Ecto neural progenitor cell (in vitro differentiated cells): ENCODE results near the gene RBMS3.
"Not testable (repeated sequence)": the region's sequence is repeated elsewhere in the genome, so short reads cannot be mapped to it uniquely, and the experiment has no call there.

Source experiments
- DNase-seq: peaks from one replicate; pipeline ENCODE4 v3.0.0-alpha.2; 2018; ENCODE audit warnings: low spot score

The RBMS3 gene

DNA sequence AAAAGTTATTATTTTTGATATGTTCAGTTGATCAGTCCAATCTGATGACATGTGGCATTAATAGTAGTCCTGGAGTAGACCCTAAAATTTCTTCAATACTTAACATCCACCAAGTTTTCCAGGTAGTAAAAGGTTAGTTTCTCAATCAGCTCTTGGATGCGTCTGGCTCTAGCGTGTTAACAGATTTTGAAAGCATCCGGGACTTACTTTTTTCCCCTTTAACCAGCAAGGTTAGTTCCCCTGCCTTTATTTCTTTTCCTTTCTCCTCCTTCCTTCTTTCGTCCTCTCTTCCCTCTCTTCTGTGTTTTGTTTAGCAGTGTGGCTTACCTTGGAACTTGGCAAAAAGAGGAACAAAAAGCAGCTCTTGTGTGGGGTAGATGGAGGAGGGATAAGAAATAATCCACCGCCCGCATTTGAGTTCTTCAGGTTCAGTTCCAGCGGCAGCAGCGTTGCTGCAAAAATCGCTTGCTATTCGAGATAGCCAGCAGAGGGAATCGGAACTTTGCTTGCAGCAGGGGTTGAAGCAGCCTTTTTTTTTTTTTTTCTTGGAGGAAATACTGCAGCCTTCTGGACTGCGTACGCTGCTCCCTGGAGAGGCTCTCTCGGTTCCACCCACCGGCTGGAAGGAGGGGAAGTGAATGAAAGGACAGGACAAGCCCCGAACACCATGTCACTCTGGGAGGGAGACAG, at the start of gene RBMS3:
TSS of gene RBMS3 (plus strand) at position 668 of the 690 bp plus-strand sequence.
- peak; percentile 79 for DNase-seq

DNA sequence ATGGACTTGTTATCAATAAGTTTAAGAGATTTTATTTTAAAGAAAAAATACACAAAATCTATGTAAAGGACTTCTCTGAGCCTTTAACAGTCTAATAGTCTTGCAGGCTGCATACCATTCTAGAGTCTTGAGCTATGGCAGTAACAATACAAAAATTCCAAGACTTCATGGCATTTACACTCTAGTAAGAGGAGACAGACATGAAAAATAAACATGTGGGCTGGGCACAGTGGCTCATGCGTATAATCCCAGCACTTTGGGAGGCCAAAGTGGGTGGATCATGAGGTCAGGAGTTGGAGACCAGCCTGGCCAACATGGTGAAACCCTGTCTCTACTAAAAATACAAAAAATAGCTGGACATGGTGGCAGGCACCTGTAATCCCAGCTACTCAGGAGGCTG, 47.7 kb upstream of the RBMS3 start:
- DNase-seq = not testable (repeated sequence)

DNA sequence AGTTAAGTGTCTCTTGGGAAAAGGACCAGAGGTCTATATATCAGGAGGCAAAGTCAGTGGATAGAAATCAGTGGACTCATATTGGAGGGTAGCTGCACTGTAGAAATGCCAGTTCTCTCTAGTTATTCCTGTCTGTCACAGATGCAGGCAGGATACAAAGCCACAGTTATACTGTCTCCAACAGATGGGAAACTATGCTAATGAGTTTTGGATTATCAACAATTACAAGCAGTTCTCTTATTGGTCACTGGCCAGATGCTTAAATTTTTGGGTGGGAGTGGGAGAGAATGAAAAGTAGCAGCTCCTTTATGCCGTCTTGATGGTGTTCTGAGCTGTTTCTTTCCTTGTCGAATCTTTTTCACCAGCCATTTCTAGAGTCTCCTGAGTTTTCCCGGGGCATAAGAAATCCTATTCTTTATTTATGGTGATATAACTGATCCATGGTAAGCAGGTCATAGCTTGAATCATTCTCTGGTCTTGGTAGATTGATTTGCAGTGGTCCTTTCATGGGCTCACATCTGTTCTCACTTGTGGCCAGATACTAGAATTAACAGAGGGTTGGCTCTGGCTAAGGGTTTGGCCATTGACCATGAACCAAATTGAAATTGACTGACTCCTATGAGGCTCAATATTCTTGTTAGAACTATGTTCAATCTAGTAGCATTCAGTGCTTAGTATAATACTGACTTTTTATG, 44.6 kb upstream of the RBMS3 start:
- no peak for DNase-seq

DNA sequence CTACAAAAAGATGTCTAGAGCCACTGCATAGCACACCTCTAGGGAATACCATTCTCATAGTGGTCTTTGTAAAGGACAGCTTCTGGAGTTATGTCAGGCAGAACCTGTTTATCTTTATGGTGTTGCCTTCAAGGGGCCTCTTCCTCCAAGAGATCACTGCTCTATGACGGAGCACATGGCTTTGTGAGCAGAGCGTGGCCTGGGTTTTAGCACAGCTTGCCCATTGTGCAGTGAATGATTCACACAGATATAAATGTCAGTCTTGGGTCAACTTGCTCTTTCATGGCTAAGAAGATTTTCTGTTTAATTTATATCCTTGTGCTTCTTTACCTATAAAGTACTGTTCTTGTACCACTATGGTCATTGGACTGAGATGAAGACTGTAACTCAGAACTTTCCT, 41.5 kb upstream of the RBMS3 start:
- DNase-seq = no peak

DNA sequence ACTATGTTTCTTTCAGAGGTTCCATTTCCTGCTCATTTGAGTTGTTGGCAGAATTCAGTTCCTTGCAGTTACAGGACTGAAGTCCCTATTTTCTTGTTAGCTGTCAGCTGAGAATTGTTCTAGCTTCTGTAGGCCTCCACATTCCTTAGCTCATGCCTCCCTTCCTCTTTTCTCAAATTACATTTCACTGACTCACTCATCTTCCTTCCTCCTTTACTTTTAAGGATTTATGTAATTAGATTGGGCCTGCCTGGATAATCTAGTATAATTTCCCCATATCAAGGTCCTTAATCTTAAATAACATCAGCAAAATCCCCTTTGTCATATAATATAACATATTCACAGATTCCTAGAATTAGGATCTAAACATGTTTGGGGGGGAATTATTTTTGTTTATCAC, 40.6 kb upstream of the RBMS3 start:
- DNase-seq = no peak

DNA sequence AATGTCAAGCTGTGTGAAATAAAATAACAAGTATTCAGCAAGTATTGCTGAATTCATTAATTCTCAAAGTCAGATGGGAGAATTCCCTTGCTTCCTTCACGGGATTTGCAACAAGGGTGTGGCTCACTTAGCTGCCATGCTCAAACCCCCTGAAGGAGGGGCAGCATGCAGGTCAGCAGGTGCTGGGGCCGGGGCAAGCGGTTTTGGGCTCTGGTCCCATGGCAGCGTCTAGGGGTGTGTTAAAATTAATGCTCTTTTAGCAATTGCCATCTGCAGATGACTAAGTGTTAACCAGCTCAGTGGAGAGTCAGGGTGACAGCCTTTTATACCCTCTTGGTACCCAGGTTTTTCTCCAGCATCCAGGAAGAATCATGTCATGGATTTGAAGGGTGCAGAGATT, 40.0 kb upstream of the RBMS3 start:
- no peak for DNase-seq

DNA sequence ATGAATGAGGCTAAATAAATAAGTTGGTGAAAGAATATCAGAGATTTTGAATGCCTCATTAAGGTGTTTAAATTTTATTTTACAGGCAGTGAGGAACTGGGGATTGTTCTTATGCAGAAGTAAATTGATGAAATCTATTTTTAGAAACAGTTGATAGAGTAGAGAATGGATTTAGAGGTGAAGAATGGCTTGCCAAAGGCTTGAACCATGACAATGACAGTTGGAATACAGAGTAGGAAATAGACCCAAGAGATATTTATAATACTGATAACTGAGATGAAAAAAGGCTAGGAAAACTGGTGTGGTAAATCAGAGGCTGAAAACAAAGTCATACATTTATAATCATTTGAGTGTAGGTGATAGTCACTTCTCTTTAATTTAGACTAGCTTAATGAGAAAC, 39.0 kb upstream of the RBMS3 start:
- DNase-seq = no peak

DNA sequence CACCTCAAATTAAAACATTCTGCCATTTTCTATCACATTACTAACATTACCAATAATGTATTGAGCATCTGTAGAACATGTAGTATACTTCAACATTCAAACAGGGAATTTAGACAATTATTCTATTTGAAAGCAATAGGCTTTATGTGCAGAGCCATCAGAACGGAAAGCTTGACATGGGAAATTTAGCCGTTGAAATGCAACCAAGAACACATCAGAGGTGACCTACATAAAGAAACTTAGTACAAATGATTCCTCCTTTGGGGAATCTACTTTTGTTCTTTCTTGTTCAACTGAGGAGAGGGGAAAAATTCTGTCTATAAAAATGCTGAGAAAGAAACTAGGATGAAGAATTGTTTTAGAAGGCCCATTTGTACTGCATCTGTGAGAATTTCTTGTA, 38.6 kb upstream of the RBMS3 start:
- no peak for DNase-seq

DNA sequence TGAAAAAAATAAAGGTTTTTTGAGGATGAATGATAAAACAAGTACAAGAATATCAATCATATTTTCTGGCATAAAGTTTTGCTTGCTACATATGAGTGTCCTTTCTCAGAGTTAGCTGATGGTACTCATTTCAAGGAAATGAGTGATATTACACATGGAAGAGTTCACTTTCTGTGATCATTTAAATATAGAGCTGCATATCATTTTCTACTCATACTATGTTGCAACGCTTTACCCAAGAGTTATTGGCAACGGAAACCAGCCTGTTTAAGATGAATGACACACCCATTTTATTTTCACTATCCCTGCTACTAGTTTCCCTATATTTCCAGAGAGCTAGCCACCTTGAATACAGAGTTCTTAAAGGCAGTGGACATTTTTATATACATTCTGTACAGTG, 35.4 kb upstream of the RBMS3 start:
- no peak for DNase-seq

DNA sequence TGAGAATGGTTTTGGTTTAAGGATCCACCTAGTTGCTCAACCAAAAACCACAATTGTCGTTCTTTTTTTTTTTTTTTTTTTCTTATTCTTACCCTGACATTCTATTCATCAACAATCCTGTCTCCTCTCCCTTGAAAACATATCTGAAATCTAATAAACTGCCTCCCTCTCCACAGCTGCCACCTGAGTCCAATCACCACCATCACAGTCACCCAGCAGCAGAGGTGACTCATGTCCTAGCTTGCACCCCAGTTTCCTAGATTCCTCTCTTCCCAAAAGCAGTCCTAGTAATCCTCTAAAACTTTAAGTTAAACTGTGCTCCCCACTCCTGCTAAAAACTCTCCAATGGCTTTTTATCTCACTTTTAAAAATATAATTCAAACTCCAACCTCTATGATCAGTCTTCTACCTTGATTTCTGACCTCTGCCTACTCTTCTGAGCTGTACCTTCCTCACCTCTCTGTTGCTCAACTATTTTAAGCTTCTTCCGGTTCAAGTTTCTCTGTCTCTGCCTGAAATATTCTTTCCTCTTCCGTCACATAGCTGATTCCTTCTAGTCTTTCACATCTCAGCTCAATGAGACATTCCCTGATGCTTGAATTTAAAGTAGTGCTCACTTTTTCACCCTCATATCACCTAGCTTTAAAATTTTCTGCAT, 33.7 kb upstream of the RBMS3 start:
- no peak for DNase-seq

DNA sequence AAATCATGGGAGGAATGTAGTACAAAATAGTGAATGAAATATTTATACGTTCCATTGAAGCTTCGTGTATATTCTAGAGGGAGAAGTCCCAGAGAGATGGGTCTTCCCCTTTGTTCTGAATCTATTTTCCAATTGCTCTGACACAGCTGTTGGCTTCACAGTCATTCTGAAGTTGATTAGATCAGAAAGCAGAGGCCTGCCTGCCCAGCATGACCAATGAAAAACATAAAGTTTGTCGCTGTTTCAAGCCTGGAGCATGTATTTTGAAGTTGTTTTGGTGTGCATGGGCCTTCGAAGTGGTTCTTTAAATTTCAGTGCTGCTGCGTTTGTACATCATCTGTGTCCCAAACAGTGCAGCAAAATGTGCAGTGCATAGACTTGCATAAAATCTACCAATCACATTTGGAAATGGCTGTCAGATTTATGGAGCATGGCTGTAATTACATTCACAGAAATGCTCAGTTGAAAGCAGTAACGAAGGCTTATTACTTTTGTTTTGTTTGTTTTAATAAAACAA, 31.0 kb upstream of the RBMS3 start:
- no peak for DNase-seq

DNA sequence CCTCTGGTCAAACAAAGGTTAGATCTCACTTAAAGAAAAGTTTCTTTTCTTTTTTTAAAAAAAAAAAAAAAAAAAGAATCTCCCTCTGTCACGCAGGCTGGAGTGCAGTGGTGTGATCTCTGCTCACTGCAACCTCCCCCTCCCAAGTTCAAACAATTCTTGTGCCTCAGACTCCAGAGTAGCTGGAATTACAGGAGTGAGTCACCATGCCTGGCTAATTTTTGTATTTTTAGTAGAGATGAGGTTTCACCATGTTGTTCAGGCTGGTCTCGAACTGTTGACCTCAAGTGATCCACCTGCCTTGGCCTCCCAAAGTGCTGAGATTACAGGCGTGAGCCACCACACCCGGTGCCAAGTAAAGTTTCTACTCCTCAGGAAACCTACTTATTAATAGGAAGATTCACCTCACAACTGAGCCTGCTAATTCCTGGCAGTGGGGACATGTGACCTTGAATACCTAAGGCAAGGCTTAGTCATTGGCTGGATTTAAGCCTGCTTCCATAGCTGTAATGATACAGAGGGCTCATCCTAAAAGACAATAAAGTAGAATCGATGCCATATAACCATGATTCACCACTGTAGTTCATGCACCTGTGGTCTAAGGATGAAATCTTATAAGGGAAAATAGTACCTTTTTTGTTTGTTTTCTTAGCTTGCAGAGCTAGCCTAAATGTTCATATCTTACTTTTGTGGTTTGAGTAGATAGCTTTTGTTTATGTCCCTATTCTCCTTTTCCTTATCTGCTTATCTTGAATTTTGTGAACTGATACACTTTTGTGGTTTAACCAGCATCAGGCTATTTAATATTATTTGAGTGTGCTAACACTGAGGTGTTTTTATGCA, 24.8 kb upstream of the RBMS3 start:
- DNase-seq = no peak

DNA sequence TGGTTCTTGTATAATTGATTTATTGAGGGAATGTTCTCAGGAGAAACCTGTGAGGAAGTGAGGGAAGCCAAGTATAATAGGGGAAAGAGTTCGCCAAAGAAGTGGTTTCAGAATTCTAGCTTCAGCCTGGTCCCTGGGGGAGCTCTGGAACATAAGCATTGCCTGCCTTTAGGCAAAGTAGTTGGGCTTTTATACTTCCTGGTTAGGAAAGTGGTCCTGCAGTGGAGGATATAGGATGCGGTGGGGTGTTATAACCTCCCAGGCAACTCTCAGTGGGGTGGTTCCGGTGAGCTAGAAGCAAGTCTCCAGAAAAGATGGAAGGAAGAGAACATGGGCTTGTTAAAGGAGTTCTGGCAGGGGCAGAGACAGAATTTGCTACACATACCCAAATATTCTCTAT, 22.7 kb upstream of the RBMS3 start:
- no peak for DNase-seq

DNA sequence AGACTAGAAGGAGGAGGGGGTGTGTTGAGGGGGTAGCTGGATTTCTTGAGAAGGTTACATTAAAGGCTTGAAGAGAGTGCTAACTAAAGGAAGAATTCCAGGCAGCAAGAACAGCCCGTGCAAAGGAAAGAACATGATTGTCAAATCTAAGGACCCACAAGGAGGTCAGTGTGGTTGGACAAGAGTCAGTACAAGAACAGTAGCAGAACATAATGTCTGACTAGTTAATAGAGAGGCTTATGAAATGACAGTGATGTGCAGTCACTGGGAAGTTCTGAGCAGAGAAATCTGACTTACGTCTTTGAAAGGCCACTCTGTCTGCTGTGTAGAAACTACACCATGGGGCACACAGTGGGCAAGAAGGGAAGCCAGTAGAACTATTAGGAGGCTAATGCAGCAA, 19.8 kb upstream of the RBMS3 start:
- no peak for DNase-seq

DNA sequence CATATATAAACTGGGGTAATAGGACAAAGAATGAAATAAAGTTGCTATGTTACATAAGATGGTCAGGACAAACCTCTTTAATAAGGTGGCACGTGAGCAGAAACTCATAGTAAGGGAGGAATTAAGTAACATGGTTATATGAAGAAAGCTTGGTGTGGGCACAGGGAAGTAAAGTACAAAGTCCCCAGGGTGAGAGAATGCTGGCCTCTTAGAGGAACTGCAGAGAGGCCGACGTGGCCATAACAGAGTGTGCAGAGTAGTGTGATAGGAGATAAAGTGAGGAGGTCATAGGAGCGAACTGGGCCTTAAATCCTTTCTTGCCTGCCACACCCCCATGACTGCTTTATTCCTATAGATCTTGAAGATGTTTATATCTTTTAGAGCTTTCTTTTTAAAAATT, 17.4 kb upstream of the RBMS3 start:
- DNase-seq = no peak

DNA sequence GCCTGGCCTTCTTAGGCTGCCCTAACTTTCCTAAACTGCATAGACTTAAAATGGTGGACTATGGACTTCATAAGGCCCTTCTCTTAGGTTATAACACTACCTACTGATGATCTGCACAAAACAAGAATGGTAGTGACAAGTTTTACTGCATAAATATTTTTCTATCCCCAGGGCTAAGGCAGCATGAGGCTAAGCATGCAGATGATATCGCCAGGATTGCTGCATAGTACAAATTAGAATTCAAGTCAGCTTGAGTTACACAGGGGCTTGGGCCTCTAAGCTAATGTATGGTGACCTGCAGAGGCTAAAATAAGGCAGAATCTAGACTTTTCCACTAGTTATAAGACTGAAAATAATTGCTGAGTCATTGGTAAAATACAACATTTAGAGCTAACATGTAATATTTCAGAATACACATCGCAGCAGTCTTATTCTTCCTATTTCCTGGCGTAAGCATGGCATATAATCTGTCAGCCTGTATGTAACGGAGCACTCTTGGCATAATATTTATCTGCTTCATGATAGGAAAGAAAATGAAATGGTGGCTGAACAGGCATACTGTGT, 15.3 kb upstream of the RBMS3 start:
- DNase-seq = no peak

DNA sequence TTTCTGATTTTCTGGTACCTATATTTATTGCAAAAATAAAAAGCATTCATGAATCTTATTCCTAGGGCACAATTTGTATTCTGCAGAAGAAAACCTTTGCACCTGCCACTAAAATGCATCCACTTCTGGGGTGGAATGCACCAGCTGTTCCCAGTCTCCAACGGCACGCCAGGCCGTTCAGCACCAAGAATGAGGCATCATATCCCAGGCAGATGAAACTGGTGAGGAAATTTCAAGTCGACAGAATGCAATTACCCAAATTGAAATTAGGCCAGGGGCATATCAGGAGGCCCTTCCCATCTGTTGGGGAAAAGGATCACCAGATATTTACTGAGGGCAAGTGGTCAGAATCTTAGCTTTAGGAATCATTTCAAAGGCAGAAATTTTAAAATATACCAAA, 13.6 kb upstream of the RBMS3 start:
- no peak for DNase-seq

DNA sequence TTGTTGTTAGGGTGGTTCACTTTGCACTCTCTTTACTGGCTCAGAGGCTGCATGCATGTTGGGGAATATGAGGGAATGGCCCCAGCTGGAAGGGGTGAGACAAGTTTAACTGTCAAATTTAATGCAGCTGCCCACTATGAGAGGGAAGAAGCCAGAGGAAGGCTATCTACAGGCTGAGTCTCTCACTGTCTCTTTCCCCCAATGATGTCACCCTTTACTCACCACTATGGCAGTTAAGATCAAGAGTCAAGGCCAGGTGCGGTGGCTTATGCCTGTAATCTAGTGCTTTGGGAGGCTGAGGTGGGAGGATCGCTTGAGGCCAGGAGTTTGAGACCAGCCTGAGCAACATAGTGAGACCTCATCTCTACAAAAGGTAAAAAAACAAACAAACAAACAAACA, 12.2 kb upstream of the RBMS3 start:
- DNase-seq = no peak

DNA sequence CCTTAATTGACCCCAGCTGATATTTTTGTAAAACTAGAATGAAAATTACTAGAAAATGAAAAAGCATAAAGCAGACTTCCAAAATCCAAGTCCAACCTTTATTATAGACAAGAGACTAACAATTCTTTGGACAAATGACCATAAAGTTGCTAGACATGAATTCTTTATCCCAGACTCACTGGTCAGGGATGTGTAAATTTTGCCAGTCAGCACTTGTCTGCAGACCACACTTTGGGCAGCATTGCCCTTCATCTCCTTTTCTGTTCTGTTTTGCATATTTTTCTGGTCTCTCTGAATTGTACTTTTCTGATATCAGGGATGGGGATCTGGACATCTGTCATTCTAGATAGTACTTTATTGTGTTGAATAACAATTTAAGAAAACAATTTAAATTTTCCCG, 10.1 kb upstream of the RBMS3 start:
- no peak for DNase-seq

DNA sequence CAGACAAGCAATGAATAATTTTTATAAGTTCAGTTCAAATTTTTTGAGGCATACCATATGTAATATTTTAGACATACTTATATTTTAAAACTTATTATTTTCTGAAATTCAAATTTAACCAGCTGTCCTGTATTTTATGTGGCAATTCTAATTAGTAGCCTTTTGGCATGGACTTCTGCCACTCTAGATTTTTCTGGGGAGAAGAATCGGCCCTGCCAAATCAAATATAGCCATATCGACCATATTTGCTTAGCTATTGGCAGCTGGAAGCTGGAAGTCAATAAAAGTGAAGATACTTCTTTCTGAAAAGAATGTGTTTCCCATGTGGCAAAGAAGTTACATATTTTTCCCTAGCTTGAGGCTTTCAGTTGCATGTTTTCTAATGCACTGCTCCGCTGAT, 9.4 kb upstream of the RBMS3 start:
- no peak for DNase-seq

DNA sequence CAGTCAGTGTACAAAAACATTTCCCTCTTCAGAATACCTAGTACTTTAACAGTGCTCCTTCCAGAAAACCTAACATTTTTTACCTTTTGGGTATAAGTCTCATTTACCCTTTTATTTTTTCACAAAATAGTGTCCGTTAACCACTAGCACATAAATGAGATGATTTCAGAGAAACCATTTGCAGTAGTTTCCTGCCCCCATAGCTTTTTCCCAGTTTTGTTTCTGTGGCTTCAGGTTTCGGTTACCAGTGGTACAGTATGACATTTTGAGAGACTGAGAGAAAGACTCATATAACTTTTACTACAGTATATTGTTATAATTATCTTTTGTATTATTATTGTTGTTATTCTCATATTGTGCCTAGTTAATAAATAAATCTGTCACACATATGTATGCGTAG, 6.2 kb upstream of the RBMS3 start:
- no peak for DNase-seq

DNA sequence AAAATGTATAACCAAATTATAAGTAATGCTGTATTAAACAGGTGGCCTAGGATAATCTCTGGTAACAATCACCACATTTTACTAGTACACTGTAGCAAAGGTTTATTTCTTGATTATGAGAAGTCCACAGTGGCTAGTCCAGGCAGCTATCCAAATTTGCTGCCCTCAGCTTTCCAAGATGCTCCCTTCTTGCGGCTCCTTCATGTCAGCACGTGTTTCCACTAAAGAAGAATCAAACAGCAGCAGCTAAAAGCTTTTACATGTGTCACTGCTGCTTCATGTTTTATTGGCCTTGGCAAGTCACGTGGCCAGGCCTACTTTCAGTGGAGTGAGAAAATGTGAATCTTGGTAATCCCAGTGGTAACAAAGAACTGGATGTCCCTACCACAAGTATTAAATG, 5.6 kb upstream of the RBMS3 start:
- no peak for DNase-seq
